DLD1 (cell line): ENCODE measurements around the gene ABHD16A.

Experiments
- in situ Hi-C: cut with HindIII; loops from 2 replicates; pipeline ENCODE4 v1.10.0; 2017; ENCODE audit warnings: low sequenced_read_pairs

ABHD16A gene

DNA sequence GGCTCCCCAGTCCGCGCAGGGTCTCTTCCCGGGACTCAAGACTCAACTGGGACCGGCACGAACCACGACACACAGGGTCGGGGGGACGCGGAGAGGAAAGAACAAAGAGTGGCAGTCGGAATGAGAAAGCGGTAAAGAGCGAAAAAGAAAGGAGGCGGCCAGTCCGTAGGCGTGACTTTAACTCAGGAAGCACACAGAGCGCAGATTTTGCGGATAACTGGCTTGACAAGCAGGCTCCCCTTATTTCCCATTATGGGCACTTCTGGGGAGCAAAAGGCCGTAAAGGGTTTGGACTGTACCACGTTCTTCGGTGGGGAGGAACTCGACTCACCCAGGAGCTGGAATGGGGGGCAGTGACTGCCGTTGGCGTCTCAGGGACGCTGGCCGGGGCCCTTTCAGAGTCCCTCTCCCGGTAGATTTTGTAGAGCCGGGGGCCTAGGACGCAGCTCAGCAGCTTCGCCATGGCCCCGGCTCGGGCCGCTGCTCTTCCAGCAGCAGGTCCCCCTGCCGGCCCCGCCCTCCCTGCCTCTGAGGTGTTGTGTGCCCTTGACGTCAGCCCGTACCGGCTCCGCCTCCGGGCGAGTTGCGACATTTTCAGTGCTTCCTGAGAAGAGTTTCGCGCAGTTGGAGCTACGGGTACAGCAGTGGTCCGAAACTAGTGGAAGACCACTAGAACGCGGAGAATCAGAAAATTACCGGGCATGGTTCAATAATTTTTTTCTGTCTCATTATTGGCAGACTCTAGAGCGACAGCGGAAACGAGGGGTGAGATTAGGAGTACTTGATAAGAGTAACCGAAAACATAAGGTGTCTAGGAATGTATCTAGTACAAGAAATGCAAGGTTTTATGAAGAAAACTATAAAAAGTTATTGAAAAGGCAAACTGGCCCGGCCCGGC, at the start of gene ABHD16A:
ABHD16A (minus strand) TSS at position 506 of the 898 bp plus-strand sequence; CDS start at position 463, 43 bp downstream.
- in situ Hi-C loops, result no loop called here

DNA sequence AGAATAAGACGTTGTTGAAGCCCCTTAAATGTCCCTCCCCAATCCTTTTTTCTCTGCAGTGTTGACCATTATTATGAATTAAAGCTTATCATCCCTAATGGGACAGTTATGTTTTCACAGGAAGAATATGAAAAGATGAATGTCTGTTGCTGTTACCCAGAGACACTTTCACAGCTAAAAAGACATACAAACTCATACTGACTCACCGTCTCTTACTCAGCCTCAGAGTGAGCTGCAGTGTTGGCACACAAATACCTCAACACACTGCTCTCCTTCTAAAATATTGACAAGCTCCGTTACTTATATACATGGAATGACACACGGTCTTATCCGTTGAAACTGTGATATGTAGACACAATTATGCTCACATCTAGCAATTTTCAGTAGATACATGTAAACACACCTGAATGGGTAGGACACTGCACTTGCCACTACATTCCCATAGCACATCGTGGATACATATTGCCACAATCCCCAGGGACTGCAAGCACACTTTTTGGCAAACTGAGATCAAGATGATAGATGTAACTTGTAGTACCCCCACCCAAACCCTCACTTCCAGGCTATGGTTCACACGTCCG, 49.7 kb upstream of the ABHD16A start:
- in situ Hi-C loops, result no loop called here

DNA sequence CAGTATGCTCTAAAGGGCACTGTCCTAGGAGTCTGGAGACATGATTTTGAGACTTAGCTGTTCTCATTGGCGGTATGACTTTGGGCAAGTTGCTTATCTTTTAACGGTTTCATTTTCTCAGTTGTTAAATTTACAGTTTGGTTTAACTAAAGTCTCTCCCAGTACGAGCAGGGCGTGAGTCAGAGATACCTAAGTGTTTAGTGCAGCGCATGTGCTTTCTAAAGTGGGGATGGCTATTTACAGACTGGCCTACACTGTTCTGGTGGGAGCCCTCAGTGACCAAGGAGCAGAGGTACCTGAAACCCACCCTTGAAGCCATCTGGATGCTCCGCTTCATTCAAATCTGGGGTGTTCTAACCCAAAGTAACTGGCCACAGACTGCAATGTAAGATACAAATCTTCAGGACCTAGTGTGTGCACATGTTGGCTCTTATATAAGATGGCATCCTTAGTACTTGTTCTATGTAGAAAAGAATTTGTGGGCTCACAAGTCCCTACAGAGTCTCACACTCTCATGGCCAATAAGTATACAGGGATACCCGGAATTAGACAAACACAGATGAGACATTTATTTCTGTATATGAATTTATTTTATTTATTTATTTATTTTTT, 47.4 kb upstream of the ABHD16A start:
- in situ Hi-C loops, result no loop called here

DNA sequence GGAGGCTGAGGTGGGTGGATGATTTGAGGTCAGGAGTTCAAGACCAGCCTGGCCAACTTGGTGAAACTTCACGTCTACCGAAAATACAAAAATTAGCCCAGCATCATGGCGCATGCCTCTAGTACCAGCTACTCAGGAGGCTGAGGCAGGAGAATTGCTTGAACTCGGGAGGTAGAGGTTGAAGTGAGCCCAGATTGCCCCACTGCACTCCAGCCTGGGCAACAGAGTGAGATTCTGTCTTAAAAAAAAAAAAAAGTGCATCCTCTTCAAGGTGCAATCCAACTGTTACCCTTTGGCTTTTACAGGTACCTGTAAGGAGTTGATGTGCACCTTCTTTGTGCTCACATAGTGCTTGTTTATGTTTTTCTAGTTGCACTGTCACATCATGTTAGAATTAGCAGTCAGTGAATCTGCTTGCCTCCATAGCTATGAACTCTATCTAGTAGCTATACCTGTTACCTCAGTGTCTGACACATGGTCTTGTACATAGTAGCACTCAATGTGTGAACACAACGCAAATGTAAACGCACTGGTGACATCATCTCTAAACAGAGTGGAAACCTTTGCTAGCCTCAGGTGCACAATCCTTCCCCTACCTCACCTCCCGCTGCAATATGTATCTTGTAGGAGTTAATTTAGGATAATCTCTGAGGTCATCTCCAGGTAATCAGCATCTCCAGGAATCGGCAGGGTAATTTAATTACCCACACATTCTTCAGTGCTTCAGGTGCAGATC, 46.3 kb upstream of the ABHD16A start:
- in situ Hi-C loops, result no loop called here

DNA sequence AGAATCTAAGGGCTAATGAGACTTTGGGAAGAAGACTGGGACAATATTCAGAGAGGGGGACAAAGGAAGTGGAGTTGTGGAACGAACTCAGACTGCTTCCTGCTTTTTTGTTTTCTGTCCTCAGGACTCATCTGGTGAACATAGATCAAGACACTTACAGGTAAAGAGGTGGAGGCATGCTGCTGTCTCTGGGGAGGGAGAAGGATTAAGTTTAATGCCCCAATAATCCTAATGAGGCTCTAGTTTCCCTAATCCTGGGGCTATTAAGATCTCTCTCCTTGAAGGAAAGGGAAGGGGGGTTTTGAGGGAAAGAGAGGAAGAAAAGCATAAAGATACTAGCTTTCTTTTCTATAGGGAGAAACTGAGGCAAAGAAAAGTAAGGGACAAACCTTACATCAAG, 41.3 kb upstream of the ABHD16A start:
- in situ Hi-C loops, result no loop called here

DNA sequence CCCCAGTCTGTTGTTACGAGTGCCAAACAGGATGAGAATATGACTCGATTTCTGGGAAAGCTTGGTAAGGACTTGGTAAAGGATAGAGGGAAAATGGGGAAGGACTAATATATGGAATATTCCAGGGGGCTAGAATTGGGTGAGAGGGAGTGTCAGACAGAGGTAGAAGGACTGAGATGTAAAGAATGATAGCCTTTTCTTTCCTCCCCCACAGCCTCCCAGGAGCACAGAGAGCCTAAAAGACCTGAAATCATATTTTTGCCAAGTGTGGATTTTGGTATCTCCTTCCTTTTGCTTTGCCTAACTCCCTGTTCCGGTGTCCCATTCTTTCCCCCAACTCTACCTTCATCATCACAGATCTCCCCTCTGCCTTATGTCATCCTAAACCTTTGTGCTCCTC, 39.8 kb upstream of the ABHD16A start:
- in situ Hi-C loops, result no loop called here

DNA sequence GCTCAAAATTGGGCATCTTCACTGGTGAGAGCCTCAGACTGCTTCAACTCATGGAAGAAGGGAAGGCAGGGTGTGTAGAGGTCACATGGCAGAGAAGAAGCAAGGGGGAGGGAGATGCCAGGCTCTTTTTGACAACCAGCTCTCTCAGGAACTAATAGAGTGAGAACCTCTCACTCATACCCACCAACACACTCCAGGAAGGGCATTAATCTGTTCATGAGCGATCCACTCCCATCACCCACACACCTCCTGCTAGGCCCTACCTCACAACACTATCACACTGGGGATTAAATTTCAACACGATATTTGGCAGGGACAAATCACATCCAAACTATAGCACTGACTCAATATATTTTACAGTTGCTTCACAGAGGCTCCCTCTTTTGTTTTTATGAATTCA, 38.7 kb upstream of the ABHD16A start:
- in situ Hi-C loops, result no loop called here

DNA sequence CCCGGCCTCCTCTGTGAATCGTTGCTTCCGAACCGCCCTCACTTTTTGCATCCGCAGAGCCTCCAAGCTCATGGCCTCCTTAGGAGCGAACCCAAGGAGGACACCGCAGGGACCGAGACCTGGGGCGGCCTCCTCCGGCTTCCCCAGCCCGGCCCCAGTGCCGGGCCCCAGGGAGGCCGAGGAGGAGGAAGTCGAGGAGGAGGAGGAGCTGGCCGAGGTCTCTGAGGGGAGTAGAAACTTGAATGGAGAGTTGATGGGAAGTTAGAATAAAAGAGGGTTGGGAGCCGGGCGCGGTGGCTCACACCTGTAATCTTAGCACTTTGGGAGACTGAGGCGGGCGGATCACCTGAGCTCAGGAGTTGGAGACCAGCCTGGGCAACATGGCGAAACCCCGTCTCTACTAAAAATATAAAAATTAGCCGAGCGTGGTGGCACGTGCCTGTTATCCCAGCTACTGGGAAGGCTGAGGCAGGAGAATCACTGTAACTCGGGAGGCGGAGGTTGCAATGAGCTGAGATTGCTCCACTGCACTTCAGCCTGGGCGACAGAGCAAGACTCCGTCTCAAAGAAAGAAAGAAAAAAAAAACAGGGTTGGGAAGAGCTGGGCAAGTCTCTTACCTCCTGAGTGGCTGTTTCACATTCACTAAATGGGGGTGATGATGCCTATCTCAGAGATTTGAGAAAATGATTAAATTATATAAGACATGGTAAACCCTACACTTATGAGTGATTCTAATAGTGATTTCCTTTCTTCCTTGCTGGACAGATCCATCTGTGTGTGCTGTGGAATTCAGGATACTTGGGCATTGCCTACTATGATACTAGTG, 37.5 kb upstream of the ABHD16A start:
- in situ Hi-C loops, result no loop called here

DNA sequence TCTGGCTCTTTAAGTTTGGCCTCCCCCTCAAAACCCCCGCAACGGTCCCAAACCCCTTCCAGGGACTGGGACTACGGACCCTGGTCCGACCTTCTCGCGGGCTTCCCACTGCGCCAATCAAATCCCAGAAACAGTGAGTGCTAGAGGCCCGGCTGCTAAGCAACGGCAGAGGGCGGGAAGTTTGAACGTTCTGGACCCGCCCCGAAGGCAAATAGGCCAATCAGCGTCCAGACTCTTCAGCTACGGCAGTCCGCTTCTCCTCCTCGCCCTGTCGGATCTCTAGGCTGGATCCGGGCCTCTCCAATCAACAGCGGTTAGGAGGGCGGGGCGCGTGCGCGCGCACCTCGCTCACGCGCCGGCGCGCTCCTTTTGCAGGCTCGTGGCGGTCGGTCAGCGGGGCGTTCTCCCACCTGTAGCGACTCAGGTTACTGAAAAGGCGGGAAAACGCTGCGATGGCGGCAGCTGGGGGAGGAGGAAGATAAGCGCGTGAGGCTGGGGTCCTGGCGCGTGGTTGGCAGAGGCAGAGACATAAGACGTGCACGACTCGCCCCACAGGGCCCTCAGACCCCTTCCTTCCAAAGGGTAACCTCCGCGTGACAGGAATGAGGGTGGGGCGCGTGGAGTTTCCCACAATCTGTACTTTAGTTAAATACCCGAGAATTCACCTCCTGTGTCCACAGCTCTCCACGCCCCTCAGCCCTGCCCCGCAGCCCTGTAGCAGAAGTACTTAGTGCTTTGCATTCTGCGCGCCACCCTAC, 36.7 kb upstream of the ABHD16A start, which contains the start of gene MSH5:
MSH5 (plus strand) TSS at position 367 of the 758 bp plus-strand sequence. CDS start 462 bp downstream, outside the sequence.
- in situ Hi-C loops, result no loop called here

DNA sequence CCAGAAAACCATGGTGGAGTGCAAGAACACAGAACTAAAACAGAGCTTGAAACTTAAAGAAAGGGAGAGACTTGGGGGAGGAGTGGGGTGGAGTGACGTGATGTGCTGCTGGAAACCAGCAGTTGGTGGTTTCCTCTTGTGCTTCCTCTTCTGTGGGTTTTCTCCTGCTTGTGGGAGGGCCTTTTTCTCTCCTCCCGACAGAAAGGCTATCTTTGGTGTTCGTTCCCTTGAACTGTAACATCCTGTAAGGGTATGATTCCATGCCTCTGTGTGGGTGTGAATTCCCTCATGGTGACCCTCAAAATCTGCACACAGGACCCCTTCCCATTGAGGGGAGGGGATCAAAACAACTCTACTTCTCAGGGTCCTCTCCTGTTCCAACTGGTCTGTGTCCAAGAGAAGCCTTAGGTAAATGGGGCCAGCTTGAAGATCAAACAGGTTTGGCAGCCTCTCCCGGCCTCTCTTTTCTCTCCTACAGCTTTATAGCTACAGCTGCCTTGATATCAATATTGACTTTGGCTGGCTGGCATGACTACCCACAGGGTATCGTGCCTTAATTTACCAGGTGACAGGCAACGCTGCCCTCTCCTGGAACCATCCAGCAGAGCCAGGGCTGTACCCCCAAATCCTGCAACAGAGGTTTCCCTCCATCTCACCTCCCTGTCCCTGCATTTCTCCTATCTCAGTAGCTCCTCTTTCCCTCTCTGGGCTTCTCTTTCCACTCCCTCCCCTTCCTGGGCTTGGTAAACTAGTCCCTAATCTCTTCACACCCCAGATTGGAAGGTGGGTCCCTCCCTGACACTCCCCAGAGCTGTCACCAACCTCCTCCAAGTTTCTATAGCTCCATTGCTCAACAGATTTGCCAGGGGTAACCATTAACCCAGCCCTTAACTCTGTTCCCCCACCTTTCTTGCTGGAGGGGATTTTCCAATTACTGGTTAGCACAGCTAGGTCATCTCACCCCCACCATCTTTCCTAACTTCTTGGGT, 35.2 kb upstream of the ABHD16A start:
- in situ Hi-C loops, result no loop called here

DNA sequence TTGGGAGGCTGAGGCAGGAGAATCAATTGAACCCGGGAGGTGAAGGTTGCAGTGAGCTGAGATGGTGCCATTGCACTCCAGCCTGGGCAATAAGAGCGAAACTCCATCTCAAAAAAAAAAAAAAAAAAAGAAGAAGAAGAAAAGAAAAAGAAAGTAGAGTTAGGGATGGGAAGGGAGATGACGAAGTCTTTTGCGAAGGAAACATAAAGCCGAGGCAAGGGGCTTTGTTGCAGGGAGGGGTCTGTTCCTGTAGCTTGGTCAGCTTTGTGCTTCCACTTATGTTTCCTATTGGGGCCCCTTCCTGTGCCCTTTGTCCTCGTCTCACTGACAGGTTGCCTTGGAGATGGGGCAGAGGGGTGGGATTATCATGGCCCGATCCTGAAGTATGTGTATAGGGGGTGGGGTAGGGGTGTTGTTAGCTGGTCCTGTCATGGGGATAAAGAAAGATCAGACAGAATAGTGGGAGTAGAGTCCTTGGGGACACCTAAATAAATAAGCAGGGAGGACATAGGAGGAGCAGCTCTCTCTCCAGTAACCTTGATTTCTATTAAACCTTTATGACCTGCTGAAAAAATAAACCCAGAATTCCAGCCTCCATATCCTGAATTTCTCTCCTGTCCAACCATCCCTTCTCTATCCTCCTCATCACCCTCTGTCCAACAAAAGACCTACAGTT, 34.3 kb upstream of the ABHD16A start:
- in situ Hi-C loops, result no loop called here

DNA sequence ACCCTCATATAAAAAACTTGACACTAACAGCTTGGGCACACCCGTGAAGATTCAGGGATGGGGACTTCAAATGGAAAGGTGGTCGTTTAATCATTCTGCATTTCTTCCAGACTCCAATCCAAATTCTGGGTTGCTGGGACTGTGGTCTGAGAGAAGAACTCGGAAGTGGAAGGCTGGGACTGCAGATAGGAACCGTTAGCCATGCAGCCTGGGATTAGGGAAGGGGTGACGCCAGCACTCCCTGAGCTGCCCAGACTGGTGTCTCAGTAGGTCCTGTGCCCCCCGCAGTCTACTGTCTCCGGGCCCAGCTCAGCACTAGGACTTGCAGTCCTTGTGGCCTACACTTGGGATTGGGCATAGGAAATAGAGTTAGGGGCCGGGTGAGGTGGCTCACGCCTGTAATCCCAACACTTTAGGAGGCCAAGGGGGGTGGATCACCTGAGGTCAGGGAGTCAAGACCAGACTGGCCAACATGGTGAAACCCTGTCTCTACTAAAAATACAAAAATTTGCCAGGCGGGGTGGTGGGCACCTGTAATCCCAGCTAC, 33.7 kb upstream of the ABHD16A start:
- in situ Hi-C loops, result no loop called here

DNA sequence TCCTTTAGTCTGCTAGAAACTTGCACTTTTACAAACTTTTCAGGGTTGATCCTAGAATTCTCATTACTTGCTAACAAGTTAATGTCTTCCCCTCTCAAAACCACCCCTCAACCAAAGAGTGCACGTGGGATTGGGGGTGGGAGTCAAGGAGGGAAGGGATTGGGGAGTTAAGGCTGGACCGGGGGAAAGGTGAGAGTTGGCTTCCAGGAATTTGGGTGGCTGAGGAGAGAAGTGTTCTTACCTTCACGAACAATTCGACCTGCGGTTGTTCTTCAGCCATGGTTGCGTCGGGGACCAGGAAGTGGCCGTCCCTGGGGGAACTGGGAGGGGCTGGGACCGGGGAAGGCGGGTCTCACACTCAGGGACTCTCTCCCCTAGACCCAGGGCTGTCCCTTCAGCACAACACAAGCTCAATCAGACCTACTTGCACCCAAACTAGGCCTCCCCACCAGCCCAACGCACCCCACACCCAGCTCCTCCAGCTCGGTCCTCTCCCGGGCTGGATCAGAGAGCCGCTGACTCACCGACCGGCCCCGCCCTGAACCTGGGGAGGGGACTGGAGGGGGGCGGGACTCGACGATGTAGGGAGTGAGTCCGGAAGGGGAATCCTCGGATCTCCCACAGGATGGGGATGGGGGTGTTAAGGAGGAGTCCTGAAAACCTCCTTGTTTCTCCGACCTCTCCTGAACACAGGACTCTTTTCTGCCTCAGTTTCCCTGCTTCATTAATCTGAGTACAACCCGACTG, 33.1 kb upstream of the ABHD16A start, which contains the start of gene CLIC1:
CLIC1 (minus strand) TSS at position 510 of the 747 bp plus-strand sequence; CDS start at position 280, 230 bp downstream.
- in situ Hi-C loops, result no loop called here

DNA sequence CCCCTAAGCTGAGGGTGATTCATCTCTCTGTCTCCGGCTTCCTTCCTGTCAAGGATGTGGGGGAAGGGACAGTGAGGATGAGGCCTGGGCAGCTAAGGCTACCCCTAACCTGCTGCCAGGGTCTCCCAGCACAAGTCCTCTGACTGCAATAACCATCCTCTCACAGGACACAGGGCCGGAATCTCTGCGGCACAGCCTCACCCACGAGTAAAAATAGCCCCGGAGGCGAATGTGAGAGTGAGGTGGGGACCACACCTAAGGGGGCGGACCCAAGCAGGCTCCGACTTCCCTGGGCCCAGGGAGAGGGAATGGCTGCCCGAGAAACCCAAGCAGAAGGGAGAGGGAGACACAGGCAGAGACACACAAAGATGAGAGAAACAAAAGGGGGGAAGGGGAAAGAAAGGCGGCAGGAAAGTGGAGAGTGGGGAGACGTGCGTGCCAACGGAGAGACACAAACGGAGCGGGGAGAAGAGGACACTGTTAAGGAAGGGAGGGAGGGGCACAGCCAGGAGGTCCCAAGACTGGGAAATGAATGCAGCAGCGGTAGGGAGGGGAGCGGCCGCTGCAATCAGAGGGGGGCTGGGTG, 31.8 kb upstream of the ABHD16A start:
- in situ Hi-C loops, result loop anchor here (5.0 kb wide), 1 partner anchor 43 kb away; no protein-coding TSS in a partner anchor

DNA sequence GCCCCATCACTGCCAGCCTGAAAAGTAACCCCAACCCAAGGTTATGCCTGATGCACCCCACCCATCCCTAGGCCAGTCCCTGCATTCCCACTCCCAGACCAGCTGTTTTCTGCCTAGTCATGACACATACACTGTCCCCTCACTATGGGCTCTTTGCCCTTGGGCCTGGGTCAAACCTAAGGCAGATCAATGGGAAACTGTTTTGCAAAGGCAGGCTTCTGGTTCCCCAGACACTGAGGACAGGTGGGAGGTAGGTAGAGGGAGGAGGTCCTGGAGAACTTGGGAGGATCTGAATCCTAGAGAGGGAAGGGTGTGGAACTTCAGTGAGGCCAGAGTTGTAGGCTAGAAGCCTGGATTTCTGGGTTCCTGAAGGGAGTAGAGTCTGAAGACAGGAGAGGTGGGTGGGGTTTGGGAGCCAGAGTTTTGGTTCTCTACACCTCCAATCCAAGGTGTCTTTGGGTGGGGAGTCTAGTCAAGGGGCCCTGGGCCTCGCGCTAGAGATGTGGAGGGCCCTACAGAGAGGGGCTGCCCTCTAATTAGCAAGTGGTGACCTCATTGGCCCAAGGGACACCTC, 31.2 kb upstream of the ABHD16A start:
- in situ Hi-C loops, result loop anchor here (5.0 kb wide), 1 partner anchor 42 kb away; no protein-coding TSS in a partner anchor

DNA sequence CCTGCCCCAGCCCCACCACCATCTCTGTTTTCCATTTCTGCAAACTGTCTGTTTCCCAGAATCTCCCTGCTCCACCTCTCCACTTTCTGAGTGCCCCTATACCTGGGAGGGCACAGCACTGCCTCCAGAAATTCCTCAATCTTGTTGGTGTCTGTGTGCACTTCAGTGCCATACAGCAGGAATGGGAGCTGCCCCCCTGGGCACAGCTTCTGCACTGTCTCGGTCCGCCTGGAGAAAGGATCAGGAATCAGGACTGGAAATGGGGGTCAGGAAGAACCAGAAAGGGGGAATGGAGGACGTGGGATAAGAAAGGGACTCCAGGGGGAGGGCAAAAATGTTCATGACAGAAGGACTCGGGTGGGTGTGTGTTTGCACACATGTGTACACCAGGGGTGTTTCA, 30.6 kb upstream of the ABHD16A start:
- in situ Hi-C loops, result loop anchor here (5.0 kb wide), 1 partner anchor 41 kb away; no protein-coding TSS in a partner anchor
